HK-2 (cell line): ENCODE results near the gene DCUN1D2.
"Not testable (repeated sequence)": the region's sequence is repeated elsewhere in the genome, so short reads cannot be mapped to it uniquely, and the experiment has no call there.

Experiments
- DNase-seq: peaks from one replicate; pipeline ENCODE4 v3.0.0-alpha.2; 2018; ENCODE audit not compliant: unreplicated experiment

Gene DCUN1D2

DNA sequence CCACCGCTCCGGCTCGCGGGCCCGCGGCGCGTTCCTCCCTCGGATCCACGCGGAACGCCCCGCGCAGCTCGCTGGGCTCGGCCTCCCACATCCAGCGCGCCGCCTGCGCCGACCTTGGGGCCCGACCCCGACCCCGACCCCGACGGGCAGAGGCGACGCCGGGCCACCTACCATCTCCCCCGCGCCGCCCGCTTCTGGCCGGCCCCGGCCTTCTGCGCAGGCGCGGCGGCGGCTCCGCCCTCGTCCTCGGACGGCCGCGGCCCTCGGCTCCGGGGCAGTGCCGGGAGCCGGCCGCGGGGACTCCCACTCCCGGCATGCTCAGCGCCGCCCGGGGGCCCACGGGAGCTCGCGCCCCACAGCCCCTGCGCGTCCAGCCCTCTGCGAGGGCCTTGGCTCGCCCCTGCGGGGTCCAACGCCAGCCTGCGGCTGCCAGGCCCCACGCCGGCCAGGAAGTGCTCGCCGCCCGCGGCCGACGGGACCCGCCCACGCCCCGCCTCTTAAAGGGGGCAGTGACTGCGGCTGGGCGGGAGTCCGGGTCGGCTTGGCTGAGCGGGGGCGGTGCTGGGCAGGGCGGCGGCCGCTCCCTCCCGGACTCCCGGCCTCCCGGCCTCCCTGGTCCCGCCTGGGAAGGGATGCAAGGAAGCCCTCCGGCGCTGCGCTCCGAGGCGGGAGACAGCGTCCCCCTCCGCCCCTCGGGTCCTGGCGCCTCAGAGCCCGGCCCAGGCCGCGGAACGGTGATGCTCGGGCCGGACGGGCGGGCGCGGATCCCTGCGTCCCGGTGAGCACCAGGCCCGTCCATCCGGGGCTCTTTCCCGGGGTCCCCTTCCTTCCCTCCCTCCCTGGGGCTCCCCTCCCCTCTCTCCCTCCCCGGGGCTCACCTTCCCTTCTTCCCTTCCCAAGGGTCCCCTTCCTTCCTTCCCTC lies at the start of gene DCUN1D2:
DCUN1D2 (minus strand) TSS at position 216 of the 922 bp plus-strand sequence; CDS start at position 174, 42 bp downstream.
- peak; percentile 90 for DNase-seq

DNA sequence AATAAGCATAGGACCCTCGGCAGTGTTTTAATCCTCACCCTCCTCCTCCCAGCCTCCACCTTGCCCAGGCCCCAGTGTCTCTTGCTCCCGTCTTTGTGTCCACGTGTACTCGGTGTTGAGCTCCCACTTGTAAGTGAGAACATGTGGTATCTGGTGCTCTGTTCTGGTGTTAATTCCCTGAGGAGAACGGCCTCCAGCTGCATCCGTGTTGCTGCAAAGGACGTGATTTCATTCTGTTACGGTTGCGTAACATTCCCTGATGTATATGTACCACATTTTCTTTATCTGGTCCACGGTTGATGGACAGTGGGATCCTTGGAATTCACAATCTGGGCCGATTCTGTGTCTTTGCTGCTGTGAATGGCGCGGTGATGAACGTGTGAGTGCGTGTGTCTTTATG lies 49.3 kb upstream of the DCUN1D2 start:
- DNase-seq: no peak

DNA sequence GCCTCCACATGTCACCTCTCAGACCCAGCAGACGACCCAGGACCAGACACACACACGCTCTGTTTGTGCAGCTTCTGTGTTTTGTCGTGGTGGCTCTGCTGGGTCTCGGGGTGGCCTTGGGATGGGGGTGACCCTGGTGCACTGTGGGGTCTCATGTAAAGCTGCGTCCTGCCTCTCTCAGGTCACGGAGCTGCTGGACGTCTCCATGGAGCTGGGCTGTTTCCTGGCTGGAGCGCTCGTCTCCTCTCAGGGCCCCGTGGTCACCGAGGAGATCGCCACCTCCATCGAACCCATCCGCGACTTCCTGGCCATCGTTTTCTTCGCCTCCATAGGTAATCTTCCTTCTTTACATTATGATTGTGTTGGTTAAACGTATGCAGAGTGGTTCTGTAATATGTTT lies 48.7 kb upstream of the DCUN1D2 start:
- DNase-seq: no peak

DNA sequence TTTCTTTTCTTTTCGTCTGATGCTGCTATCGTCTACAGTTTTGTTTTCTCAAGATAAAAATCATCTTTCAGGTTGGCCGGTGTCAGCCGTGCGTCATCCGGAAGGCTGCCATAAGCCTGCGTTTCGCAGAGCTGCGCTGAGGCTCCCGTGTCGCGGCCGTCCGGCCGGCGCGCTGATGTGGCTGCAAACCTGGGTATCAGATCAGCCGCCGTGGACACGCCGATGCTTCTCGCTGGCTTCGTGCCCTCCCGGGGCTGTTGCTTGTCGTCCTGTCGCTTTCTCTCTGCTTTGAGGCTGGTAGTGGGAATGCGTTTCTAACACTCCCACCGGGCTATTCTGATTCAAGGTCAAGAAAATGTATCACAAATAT lies 48.2 kb upstream of the DCUN1D2 start:
- DNase-seq: no peak

GRCh38 chr13:113537909-113538688 lies 47.6 kb upstream of the DCUN1D2 start:
- no peak for DNase-seq

DNA sequence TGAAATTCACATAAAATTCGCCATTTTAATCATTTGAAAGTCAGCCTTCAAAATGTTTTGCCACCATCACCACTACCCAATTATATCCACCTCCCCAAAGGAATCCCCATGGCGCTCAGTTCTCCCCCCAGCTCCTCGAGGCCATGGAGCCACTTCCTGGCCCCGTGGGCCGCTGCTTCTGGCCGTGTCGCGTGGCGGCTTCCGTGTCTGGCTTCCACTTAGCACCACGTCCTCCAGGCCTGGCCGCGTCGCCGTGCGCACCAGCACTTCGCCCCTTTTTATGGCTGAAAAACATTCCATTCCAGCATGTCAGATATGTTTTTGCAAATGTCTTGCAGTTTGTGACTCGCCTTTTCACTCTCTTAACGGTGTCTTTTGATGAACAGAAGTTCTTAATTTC lies 46.7 kb upstream of the DCUN1D2 start:
- no peak for DNase-seq

DNA sequence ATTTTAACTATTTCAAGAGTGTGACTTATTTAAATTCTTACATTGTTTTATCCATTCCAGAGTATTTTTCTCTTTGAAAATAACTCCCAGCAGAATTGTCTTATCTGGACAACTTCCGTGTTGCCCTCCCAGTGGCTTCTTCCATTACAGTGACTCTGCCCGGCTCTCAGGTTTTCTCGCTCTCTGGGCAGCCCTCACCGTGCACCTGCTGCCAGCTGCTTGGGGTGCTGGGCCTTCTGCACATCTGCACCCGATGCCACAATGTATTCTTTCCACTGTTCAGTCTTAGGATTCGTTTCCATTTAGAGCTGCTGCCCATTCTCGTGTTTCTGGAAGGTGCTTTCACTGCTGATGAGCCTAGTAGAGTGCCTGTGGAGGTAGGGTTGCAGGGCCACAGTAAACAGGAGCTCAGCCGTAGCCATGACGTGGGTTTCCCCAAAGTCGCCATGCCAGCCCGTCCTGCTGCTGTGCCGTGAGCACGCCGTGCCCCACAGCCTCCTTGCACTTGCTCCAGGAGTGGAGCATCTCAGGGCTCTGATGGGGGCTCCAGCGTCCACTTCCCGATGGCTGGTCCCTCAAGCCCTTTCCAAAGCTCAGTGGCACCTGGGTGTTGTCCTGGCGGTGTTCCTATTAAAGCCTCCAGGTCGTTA lies 46.1 kb upstream of the DCUN1D2 start:
- DNase-seq: no peak

DNA sequence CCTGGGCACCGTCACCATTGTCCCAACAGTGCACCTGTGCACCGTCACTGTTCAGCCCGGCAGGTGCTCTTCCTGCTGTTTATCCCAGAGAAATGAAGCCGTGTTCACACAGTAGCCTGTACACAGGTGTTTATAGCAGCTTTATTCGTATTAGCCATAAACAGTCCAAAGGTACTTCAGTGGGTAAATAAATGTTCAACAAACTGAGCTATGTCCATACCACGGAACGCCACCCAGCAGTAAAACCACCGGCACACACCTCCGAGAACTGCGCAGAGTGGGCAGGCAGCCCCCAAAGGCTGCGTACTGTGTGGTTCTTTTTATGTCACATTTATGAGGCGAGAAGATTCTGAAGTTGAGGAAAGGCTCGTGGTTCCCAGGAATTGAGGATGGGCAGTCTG lies 44.9 kb upstream of the DCUN1D2 start:
- no peak for DNase-seq

GRCh38 chr13:113534236-113534860 lies 43.8 kb upstream of the DCUN1D2 start:
- no peak for DNase-seq

- no peak for DNase-seq
Observed at GRCh38 chr13:113533161-113533840, 42.8 kb upstream of the DCUN1D2 start.

- peak; percentile 28 for DNase-seq
Observed at GRCh38 chr13:113532156-113532806, 41.8 kb upstream of the DCUN1D2 start.

DNA sequence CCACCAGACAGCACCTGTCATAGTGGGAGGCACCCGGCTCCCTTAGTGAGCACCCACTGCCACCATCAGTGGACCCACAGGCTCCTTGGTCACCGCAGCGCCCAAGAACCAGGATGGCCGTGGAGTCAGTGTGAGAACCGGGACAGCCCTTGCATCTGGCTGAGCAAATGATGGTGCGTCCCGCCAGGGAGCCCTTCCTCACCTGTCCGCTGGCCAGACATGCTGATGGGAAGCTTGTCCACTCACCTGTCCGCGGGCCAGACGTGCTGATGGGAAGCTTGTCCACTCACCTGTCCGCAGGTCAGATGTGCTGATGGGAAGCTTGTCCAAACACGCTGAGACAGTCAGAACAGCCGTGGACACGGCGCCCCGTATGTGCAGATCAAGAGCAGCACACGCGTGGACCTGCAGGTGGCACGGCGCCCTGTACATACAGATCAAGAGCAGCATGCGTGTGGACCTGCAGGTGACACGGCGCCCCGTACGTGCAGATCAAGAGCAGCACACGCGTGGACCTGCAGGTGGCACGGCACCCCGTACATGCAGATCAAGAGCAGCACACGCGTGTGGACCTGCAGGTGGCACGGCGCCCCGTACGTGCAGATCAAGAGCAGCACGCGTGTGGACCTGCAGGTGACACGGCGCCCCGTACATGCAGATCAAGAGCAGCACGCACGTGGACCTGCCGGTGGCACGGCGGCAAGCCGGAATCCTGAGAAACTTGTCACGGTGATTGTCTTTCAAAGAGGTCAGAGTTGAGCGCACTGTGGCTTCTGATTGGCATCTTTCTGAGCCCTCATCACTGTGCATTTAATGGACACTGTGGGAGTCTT lies 40.7 kb upstream of the DCUN1D2 start:
- no peak for DNase-seq

GRCh38 chr13:113528813-113529180 lies 38.3 kb upstream of the DCUN1D2 start:
- DNase-seq: no peak

- DNase-seq: no peak
Observed at GRCh38 chr13:113528101-113528812, 37.7 kb upstream of the DCUN1D2 start.

GRCh38 chr13:113527272-113527958 lies 36.9 kb upstream of the DCUN1D2 start:
- DNase-seq: no peak

DNA sequence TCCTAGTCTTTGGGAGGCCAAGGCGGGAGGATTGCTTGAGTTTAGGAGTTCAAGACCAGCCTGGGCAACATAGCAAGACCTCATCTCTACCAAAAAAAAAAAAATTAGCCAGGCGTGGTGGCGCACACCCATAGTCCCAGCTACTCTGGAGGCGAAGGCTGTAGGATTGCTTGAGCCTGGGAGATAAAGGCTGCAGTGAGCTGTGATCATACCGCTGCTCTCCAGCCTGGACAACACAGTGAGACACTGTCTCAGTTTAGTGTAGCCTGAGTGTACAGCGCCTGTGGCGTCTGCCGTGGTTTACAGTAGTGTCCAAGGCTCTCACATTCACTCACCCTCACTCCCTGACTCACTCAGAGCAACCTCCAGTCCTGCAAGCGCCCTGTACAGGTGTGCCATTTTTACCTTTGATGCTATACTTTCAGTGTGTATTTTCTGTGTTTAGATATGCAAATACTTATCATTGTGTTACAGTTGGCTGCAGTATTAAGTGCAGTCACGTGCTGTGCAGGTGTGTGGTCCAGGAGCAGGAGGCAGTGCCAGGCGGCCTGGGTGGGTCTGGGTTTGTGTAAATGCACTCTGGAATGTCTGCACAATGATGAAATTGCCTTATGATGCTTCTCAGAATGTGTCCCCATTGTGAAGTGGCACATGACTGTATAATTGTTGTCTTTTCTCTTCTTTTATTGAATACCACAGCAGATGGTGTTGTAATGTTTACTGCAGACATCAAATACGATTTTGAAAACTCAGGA lies 36.1 kb upstream of the DCUN1D2 start:
- no peak for DNase-seq

DNA sequence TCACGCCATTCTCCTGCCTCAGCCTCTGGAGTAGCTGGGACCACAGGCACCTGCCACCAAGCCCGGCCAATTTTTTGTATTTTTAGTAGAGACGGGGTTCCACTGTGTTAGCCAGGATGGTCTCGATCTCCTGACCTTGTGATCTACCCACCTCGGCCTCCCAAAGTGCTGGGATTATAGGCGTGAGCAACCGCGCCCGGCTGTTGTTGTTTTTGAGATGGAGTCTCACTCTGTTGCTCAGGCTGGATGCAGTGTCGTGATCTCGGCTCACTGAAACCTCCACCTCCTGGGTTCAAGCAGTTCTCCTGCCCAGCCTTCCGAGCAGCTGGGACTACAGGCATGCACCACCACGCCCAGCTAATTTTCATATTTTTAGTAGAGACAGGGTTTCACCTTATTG lies 31.9 kb upstream of the DCUN1D2 start:
- not testable (repeated sequence) for DNase-seq

- no peak for DNase-seq
Observed at GRCh38 chr13:113520571-113520970, 30.1 kb upstream of the DCUN1D2 start.
